Amniotic stem cell (primary cell): Measurements from ENCODE around the gene SNRK.

Experiments
- DNase-seq: peaks from one replicate; lab custom pipeline; 2025; lab: John Stamatoyannopoulos, UW

Gene SNRK, protein sequence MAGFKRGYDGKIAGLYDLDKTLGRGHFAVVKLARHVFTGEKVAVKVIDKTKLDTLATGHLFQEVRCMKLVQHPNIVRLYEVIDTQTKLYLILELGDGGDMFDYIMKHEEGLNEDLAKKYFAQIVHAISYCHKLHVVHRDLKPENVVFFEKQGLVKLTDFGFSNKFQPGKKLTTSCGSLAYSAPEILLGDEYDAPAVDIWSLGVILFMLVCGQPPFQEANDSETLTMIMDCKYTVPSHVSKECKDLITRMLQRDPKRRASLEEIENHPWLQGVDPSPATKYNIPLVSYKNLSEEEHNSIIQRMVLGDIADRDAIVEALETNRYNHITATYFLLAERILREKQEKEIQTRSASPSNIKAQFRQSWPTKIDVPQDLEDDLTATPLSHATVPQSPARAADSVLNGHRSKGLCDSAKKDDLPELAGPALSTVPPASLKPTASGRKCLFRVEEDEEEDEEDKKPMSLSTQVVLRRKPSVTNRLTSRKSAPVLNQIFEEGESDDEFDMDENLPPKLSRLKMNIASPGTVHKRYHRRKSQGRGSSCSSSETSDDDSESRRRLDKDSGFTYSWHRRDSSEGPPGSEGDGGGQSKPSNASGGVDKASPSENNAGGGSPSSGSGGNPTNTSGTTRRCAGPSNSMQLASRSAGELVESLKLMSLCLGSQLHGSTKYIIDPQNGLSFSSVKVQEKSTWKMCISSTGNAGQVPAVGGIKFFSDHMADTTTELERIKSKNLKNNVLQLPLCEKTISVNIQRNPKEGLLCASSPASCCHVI

DNA sequence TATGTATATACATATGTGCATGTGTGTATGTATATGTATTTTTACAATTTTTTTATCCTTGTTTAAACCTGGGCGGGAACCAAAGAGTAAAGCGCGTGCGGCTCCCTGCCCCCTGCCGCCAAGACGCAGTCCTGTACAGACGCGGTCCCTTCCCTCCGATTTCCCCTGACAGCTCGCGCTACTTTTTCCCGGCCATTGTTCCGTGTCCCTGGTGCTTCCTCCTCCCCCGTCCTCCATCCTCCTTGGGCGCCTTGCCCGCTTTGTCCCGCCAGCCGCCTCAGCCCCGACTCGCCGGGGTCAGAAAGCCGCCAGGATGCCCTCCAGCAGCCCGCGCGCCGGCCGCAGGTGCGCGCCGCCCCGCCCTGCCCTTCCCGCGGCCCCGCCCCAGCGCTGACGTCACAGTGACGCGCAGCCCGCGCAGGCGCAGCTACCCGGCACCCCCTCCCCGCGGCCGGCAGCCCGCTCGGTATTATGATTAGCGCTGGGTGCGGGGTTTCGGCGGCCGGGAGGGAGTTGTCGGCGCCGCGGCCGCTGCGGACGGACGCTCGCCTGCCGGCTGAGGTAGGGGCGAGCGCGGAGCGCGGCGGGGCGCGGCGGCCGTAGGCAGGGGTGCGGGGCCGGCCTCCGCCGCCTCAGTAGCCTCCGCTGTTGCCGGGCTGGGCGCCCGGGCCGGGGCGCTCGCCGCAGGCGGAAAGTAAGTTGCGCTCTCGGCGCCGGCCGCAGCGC is at the start of gene SNRK:
Gene SNRK, plus strand, starts transcription at position 426 of the 726 bp plus-strand sequence. CDS start 16,664 bp downstream, outside the sequence.
- peak; percentile 40 for DNase-seq

DNA sequence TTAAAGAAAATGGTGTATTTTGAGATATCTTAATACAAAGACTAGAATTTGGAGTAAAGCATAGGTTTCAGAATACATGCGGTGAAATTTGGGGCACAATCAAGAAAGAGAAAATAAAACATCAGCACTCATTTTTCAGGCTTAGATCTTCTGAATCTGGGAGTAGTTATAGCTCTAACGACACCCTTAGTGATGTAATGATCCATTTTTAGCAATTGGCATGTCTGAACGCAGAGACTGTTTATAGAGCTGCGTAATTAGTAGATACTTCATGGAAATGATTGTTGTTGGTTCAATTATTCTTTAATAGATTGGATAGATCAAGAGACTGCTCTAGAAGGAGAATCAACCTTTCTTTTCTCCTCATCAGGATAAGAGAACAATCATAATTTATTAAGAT is 47.5 kb upstream of the SNRK start:
- no peak for DNase-seq

DNA sequence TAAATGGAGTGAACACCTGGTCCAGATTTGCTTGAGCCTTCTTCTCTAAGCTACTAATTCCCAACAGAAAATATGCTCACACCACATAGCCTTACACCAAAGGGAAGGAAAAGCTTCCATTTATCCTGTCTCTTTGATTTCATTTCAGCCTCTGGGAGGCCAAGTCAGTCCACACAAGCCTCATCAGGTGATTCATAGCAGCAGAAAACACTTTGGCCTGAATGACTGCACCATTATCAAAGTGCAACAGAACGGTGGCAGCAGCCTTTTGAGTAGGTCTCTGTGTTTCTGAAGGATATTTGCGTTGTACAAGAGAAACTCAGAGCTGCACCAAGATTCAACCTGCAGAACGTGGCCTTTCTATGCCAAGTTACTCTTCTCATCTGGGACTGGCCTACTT is 46.6 kb upstream of the SNRK start:
- no peak for DNase-seq

DNA sequence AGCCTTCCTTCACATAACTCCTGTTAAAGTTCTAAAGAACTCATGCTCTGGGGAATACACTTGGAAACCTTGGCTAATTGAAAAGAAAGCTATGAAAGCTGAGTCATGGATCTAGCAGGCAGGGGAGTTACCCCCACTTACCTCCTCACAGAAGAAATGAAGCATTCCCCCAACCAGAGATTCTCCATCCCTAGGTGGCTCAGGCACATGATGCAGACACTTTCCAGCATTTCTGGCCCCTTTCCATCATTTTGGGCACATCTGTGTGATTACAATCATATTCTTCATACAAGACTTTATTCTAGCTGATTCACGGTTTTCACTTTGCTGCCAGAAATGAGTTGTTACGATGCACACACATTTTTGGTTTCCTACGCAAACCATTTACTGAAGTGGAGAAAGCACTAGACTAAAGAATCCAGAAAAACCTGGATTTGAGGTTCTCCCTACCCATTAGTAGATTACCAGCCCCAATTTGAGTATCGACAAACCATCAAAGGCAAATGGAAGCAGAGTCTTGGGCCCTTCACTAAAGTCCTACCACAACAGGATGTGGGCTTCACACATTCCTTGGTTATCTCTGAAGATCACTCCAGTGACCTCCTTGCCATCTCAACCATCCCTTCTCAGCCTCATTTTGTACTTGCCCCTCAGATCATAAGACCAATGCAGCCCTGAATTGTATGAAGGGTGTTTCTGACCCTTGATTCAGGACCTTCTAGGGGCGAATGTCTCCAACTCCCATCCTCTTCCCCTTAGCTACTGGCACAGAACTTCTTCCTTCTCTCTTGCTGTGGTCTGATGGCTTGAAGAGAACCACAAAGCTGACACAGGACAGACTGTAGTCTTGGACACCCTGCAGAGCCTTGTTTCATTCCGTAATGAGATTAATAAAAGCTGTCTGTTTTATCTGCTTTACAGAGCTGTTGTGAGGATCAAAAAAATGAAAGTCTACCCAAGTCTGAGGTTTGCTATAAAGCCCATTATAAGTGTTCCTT is 42.5 kb upstream of the SNRK start:
- no peak for DNase-seq

DNA sequence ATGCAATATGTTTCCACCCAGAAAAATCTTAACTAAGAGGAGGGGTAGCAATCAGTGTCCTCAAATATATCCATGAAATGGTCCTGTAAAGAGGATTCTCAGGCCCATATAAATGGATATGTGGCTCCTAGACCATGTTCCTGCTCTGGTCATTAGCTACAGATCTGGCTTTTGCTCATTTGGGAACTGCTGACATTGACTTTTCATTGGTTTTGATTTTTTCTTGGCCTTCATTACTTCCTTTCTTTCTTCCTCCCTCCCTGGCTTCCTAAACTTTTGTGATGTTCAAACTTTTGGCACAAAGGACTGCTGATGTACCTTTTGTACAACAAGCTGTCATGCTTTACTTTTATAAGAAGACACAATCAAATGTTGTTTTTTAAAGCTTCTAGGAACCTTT is 41.6 kb upstream of the SNRK start:
- DNase-seq: no peak

DNA sequence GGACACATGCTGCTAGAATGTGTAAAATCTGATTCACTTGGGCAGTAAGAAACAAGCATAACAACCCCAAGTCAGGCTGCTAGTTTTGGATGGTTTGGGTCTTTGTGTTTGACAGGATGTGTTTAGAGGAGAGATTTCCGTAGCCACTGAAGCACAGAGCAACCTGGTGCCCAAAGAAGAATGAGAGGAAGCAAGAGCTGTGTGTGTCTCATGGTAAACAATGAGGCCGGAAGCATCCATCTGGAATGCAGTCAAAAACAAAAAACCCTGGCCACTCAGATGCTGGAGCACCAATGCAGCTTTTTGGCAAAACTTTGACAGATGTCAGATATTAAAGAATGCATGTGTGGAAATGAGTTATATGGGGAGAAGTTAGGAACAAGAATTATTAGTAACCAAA is 39.4 kb upstream of the SNRK start:
- DNase-seq: no peak

DNA sequence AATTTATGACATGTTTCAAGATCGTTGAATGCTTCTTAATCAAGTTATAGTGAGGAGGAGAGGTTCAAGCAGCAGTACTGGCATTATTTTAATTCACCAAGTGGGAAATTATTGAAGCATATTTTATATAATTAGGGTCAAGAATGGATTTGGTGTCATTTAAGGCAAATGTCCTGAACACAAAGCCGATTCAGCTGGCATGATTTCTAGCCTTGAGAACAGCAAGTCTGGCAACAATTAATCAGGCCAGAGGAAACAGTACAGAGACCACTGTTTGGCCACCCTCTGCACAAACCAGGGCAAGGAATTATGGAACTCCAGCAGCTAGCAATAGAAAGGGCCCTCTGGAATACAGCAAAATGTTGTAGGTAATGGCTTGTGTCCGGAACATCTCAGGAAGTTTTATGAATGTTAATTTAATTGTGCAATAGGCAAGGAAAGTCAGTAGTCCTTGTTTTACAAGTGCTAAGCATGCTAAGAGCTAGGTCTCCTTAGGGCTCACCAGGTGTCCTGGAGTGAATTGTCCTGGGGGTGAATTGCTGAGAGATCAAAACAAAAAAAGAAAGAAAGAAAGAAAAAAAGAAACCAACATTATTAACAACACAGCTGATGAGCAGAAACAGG is 38.7 kb upstream of the SNRK start:
- no peak for DNase-seq

DNA sequence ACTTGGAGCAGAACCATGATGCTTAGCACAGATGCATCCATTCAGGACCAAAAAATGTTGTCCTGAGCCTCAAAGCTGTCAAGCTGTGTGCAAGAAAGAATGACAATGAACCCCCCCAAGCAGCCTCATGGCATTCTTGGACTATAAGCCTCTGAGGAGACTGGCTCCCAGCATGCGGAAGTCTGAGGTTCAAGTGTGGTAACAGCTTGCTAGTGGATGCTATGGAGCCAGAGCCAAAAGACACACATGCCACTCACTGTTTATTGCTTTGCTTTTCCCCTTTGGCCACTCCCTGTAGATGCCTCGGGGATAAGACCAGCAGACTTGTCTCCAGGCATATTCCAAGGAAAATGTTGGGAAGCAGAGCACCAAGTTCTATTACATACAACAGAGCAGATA is 38.2 kb upstream of the SNRK start:
- no peak for DNase-seq

DNA sequence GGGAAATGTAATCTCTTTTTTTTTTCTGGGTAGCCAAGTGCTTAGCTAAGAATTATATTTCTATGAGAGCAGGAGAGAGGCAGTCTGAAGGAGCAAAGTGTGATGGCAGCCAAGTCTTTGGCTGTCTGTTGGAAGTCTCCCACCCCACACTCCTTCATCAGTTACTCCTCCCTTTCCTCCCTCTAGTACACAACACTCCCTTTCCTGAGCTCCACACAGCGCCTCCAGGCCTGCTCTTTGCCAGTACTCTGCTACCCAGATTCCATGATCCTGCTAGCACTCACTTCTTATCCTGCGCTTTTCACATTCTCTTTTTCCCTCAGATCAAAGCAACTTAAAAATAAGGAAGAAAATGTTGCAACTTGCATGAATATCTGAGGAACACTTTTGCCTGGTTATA is 37.4 kb upstream of the SNRK start:
- DNase-seq: no peak

DNA sequence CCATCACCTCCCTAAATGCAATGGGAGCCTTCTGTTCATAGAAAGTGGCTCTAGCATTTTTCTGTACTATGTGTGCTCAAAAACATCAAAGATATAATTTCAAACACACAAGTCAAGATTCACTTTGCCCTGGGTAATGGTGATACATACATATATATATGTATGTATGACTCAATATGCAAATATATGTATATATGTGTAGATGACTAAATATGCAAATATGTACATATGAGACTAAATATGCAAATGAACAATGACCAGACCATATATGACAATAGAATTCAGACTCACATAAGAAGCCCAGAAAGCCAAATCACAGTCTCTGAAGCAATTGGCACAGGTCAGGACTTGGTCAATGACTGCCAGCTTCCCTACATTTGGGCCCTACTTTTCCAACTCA is 36.9 kb upstream of the SNRK start:
- no peak for DNase-seq

DNA sequence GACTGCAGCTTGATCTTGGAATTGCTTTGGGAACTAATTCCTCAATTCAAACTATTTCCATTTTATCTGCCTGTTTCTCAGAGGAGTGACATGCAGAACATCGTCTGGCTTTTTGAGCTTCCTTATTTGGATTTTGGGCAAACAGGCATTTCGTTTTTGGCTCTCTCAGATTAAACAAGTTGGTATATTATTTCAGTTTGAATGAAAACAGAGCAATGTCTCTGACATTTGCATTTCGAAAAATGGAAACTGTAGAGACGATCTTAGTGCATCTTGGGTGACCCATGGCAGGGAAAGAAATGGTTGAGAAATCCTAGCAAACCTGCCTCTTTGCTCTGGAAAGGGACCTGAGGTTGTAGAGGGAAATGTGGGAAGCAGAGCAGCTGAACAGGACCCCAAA is 33.0 kb upstream of the SNRK start:
- no peak for DNase-seq

DNA sequence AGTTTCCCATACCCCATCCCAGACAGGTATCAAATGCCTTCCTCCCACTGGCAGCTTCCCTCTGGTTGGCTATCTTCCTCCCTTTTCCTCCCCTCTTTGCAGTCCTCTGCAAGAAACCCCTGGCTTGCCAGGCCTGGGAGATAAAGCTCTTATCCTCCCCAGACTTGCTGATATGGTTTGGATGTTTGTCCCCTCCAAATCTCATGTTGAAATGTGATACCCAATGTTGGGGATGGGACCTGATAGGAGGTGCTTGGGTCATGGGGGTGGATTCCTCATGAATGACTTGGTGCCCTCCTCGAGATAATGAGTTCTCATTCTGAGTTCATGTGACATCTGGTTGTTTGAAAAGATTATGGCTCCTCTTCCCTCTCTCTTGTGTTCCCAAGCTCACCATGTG is 32.2 kb upstream of the SNRK start:
- DNase-seq: no peak

DNA sequence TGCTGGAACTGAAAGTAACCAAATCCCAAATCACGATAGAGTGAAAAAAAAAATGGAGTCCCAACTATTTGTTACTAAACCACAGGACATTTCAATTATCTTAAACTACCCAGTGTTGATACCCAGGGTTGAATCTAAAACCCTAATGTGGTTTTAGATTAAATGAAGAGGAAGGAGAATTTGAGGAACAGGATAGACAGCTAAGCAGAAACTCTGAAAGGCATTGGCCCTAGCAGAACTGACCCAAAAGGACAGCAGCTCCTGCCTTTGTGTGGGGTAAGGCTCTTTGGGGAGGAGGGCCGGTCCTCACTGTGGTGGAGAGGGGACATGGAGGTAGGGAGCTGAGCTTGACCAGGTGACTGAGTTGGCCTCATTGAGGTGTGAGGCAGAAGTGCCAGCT is 30.7 kb upstream of the SNRK start:
- DNase-seq: no peak

DNA sequence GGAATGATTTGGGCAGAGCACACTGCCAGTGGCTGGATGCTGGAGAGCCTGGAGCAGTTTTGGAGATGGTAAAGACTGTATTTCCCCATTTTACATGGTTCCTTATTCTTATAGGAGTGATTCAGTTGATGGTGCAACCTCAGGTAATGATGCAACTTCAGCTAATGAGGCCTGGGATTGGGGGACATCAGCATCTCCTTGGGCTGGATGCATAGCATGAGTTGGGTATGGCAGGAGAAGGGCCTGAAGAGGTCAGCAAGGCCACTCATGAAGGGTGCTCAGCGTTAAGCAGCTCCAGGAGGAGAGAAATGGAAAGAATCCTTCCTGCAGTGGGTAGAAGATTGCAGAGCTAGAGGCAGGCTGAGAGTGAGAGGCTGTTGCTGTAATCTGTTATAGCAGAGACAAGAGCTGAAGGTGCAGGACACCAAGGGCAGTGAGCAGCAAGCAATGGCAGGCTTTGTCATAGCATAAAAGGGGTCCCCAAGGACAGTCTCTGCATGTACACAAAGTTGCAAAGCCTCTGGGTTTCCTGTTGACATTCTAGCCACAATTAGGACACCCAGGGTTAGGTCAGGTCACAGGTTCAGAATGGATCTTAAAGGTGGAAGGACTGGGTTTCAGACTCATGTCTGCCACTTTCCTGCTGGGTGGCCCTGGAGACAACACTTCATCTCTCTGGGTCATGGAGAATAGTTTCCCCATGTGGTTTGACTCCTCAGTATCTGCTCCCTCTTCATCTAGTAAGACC is 29.5 kb upstream of the SNRK start:
- no peak for DNase-seq

DNA sequence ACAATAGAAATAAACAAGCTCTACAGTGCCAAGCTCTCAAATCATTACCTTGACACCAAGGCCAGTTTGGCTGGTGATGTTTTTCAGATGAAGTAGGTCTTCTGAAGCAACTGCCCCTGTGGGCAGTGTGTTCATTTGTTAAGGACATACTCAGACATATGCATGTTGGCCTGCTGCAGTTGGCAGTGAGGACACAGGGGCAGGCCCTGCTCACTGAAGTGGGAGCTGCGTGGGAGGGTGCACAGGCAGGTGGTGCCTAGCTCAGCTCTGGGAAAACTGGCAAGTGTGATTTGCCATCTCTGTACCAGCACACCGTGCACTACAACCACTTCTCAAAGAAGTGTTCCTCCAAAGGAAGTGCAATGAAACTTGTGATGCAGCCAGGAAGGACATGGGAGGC is 28.5 kb upstream of the SNRK start:
- no peak for DNase-seq

DNA sequence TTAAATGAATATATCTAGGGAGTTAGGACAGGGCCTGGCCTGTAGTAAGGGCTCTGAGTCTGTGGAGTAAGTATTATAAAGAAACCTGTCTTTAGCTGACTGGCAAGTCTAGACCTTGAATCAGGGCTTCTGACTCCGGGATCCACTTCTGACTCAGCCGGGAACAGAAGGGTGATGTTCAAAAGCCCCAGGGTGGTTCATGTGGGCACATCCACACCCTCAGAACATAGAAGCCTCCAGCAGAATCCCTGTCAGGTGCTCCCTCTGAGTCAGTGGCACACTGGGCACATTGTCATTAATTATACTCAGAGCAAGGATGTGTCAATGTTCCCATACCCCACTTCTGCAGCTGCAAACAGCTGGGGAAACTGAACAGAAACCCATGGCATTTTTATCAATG is 26.7 kb upstream of the SNRK start:
- DNase-seq: no peak

DNA sequence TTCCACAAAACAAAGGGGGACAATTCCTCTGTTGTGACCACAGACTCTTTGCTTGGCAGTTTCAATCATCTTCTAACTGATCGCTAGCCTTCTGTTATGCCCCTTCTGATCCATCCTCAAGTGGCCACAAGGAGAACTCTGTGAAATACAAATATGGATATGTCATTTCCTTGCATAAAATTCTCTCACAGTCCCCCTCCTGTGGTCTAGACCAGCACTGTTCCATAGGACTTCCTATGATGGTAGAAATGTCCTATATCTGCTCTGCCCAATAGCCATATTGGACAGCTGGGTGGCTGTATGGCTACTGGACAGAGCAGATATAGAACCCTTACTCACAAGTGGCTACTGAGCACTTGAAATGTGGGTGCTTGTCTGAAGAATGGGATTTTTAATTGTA is 25.9 kb upstream of the SNRK start:
- no peak for DNase-seq

DNA sequence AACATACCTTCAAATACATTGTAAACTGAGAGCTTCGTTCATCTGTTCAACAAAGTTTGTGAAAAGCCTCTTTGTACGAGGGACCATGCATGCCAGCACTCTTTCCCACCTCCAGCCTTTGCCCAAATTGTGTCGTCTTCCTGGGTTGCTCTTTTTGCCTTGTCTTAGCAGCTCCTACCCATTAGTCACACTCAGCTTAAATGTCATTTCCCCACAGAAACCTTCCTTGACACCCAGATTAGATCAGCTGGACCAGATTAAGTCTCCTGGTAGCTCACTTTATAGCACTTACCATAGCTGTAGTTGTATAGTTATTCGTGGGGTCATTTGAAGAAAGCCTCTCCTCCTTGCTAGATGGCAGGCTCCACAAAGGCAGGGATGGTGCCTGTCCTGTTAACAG is 24.1 kb upstream of the SNRK start:
- DNase-seq: no peak

DNA sequence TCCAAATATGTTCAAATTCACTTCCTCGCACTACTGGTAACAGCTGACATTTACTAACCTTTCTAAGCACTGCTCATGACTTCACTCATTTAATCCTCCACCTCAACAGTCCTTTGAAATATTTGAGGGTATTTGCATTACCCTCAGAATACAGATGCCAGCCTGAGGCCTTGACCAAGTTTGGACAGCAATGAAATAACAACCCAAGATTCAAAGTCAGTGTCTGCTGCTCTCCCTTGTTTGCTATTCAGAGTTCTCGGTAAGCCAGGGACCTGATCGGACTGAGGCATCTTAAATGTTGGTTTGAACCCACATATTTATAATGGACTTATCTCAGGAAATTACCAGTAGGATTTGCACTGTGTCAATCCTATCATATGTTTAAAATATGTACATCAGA is 19.9 kb upstream of the SNRK start:
- DNase-seq: no peak

DNA sequence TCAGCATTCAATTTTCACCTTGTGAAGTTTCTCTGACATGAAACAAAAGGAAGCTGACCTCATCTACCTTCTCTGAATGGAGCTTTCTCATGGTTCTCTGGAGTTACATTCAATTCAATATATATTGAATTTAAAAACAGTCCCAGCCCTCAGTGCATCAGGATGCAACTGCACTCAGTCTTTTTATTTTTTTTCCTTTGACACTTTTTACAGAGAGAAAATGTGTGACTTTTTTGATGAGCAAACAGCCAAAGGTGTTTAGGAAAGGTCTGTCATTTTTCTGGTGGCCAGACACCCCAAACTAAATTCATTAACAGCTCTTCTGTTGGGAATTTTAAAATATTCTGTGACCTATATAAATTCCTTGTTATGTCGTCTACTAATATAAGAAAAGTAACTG is 19.3 kb upstream of the SNRK start:
- no peak for DNase-seq

DNA sequence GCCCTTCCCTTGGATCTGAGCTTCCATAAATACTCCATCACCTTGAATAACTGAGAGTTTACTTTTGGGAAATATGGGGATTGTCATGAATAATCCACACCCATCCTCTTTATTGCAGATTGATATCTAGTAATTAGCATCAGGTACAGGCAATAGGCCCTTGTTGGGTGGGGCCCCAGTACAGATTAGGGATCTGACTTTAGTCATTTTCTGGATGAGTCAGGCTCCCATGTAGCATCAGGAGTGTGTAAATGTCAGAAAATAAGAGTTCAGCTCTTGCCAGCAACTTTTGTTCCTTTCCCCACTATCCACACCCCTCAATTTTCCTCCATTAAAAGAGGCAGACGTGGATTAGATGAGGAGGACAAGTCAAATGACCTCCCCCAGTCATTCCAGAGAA is 17.7 kb upstream of the SNRK start:
- DNase-seq: no peak
